ENCODE results near the gene FARSB. TPM values are rescaled to one million over a fixed set of nuclear protein-coding genes. Genes with fewer than 3 reads are reported as not detected.

The FARSB gene
- total and polyA plus RNA-seq, 9 donors, result 14.6 to 26.8 (median 23.7) TPM

DNA sequence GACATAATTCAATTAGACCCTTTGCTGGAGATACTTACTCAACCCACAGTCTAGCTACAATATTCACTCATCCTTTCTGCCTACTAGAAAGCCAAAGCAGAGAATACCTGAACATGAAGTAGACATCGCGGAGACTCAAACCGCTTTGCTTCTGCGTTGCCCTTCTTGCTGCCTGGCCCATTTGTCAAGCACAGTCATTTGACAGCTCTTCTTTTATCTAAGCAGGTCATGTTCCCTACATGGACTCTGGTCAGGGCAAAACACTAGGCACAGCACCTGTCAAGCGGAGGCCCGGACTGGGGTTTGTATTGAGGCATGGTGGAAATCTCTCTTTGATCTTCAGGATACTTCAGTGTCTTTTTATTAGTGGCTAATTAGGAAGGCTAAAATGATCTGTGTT, 89.7 kb downstream of the FARSB start:
- Histone ChIP-seq H3K4me3 (ENCODE audit: low read length) (no peak overlapping the region), H3K27ac (ENCODE audit: low read length) (peak overlapping the region; percentile 39), H3K27me3 (ENCODE audit: control insufficient read depth, insufficient read depth, low read length) (no peaks in the 10 kb centered on the region), H3K4me1 (ENCODE audit: control insufficient read depth, insufficient read depth, low read length) (peaks cover 8% of the 10 kb centered on the region), H3K36me3 (ENCODE audit: control insufficient read depth, insufficient read depth, low read length) (peaks cover 6% of the 10 kb centered on the region), H3K9me3 (replicated peaks; ENCODE audit: control insufficient read depth, low read depth, low read length) (no peaks in the 10 kb centered on the region)
- 88% methylated on average over 4 of the region's 6 CpGs for whole genome bisulfite sequencing (ENCODE audit: insufficient coverage)
- DNase-seq, result peak; percentile 44

DNA sequence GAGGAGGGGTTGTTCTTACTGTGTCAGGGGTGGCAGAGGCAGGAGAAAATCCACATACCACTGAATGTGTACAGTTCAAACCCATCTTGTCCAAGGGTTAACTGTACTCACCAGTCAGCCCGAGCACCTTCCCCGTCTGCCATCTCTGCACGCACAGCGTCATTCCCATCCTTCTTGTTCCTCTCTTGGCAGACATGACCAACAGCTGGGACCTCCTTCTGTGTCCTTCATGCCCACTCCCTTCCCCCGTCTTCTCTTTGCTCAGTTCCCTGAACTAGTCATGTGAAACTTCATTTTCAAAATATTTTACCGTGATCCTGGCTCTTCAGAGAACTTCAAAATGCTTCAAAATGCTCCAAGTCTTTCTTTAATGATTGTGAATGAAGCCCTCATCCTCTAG, 92.0 kb downstream of the FARSB start:
- H3K27ac ChIP-seq (ENCODE audit: low read length), result no peak overlapping the region
- peak; percentile 34 for DNase-seq
- H3K4me1 ChIP-seq (ENCODE audit: control insufficient read depth, insufficient read depth, low read length), result peaks cover 5% of the 10 kb centered on the region
- peaks cover 6% of the 10 kb centered on the region for H3K36me3 ChIP-seq (ENCODE audit: control insufficient read depth, insufficient read depth, low read length)
- H3K27me3 ChIP-seq (ENCODE audit: control insufficient read depth, insufficient read depth, low read length), result no peaks in the 10 kb centered on the region
- no peak overlapping the region for H3K4me3 ChIP-seq (ENCODE audit: low read length)
- no peaks in the 10 kb centered on the region for H3K9me3 ChIP-seq (replicated peaks; ENCODE audit: control insufficient read depth, low read depth, low read length)
- WGBS (ENCODE audit: insufficient coverage), result 67% methylated on average over 5 of the region's 6 CpGs

DNA sequence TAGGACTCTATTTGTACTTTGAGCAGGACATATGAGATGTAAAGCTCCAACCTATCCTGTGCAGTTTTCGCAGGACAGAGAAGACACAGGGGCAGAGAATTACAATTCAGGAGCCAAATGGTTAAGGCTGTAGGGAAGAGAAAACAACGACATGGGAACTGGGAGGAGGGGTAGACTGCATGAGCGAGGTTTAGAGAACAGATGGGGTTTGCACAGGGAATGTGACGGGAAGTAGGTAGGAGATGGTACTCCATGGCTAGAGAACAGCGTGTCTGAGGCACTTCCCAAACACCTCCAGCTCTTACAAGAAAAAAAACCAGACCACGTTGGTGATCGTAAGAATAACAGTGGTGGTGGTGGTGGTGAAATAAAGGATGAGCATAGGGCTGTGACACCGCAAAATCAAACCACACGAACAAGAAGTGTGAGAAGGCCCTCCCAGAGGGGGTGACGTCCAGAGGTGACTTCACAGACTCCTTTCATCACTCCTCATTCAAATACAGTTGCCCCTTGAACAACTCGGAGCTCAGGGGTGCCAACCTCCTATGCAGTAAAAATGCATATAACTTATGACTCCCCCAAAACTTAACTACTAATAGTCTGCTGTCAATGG, 92.7 kb downstream of the FARSB start:
- Histone ChIP-seq H3K9me3 (replicated peaks; ENCODE audit: control insufficient read depth, low read depth, low read length) (no peaks in the 10 kb centered on the region), H3K4me1 (ENCODE audit: control insufficient read depth, insufficient read depth, low read length) (peaks cover 5% of the 10 kb centered on the region), H3K36me3 (ENCODE audit: control insufficient read depth, insufficient read depth, low read length) (peaks cover 6% of the 10 kb centered on the region), H3K4me3 (ENCODE audit: low read length) (no peak overlapping the region), H3K27ac (ENCODE audit: low read length) (no peak overlapping the region), H3K27me3 (ENCODE audit: control insufficient read depth, insufficient read depth, low read length) (no peaks in the 10 kb centered on the region)
- no peak for DNase-seq
- 45% methylated on average over 2 of the region's 11 CpGs for WGBS (ENCODE audit: insufficient coverage)

DNA sequence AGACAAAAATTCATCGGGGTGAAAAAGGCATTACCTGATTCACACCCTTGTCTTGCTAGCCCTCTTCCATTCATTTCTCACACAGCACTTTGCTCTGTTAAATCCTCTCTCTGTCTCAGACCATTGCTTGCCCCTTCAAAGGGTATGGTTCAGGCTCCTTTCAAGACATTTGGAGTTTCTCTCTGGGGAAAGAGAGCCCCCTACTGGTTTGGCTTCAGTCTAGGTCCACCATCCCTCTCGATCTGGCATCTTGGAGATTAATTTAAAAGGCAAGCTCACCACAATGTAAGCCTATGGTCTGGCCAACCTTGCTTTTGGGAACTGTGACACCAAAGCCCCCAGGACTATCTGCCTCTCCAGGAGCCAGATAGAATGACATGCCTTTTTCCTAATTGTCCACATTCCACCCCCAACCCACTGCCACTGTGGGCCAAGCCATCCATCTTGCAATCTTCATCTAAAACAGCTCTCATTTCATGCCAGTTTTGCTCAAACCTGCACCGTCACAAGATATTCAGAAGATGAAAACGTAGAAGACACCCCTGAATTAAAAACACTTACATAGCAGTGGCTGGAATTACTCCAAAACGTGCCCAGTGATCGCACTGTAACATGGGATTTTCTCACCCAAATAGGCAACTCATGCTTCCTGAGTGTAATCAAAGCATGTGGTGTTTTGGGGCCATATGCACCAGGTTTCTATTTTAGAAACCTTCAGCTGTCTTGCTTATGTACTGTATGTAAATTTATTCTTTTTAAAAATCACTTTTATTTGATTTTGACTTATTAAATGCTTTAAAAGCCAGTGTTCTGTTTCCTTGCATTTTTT, 93.9 kb downstream of the FARSB start:
- Histone ChIP-seq H3K4me3 (ENCODE audit: low read length) (no peak overlapping the region), H3K9me3 (replicated peaks; ENCODE audit: control insufficient read depth, low read depth, low read length) (no peaks in the 10 kb centered on the region), H3K36me3 (ENCODE audit: control insufficient read depth, insufficient read depth, low read length) (peaks cover 5% of the 10 kb centered on the region), H3K27ac (ENCODE audit: low read length) (no peak overlapping the region), H3K27me3 (ENCODE audit: control insufficient read depth, insufficient read depth, low read length) (no peaks in the 10 kb centered on the region), H3K4me1 (ENCODE audit: control insufficient read depth, insufficient read depth, low read length) (peaks cover 5% of the 10 kb centered on the region)
- peak; percentile 49 for DNase-seq
- 49% methylated on average over 4 of the region's 6 CpGs for WGBS (ENCODE audit: insufficient coverage)

GRCh38 chr2:222561151-222561550, 94.7 kb downstream of the FARSB start:
- Histone ChIP-seq H3K27ac (ENCODE audit: low read length) (no peak overlapping the region), H3K27me3 (ENCODE audit: control insufficient read depth, insufficient read depth, low read length) (no peaks in the 10 kb centered on the region), H3K9me3 (replicated peaks; ENCODE audit: control insufficient read depth, low read depth, low read length) (no peaks in the 10 kb centered on the region), H3K4me1 (ENCODE audit: control insufficient read depth, insufficient read depth, low read length) (no peaks in the 10 kb centered on the region), H3K36me3 (ENCODE audit: control insufficient read depth, insufficient read depth, low read length) (peaks cover under 1% of the 10 kb centered on the region), H3K4me3 (ENCODE audit: low read length) (no peak overlapping the region)
- 78% methylated on average over 3 of the region's 4 CpGs for WGBS (ENCODE audit: insufficient coverage)
- no peak for DNase-seq

- no peak overlapping the region for H3K4me3 ChIP-seq (ENCODE audit: low read length)
- no peak overlapping the region for H3K27ac ChIP-seq (ENCODE audit: low read length)
- H3K27me3 ChIP-seq (ENCODE audit: control insufficient read depth, insufficient read depth, low read length), result peaks cover 7% of the 10 kb centered on the region
- no peak for DNase-seq
- WGBS (ENCODE audit: insufficient coverage), result 19% methylated on average over 3 of the region's 7 CpGs
- no peaks in the 10 kb centered on the region for H3K4me1 ChIP-seq (ENCODE audit: control insufficient read depth, insufficient read depth, low read length)
- H3K9me3 ChIP-seq (replicated peaks; ENCODE audit: control insufficient read depth, low read depth, low read length), result no peaks in the 10 kb centered on the region
- no peaks in the 10 kb centered on the region for H3K36me3 ChIP-seq (ENCODE audit: control insufficient read depth, insufficient read depth, low read length)
Observed at GRCh38 chr2:222554517-222554916, 101.4 kb downstream of the FARSB start.

DNA sequence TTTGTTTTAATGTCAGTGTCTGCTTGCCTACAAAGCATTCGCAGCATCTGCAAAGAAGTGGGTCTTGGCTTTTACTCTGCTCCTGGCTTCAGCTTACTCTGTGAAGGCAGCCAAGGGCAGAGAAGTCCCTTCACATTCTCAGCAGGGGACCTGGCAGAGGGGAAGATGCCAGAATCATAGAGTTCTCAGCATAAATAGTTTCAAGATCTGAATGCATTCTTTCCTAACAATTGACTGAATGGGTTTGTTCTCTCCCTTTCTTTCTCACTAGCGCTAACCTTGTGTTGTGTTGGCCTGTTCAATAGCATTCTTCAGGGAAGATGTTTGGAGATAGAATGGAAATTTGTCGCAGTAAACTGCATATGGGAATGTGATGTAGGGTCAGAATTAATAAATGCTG, 106.9 kb downstream of the FARSB start:
- DNase-seq, result no peak
- Histone ChIP-seq H3K4me1 (ENCODE audit: control insufficient read depth, insufficient read depth, low read length) (no peaks in the 10 kb centered on the region), H3K9me3 (replicated peaks; ENCODE audit: control insufficient read depth, low read depth, low read length) (no peaks in the 10 kb centered on the region), H3K4me3 (ENCODE audit: low read length) (no peak overlapping the region), H3K27ac (ENCODE audit: low read length) (no peak overlapping the region), H3K36me3 (ENCODE audit: control insufficient read depth, insufficient read depth, low read length) (no peaks in the 10 kb centered on the region), H3K27me3 (ENCODE audit: control insufficient read depth, insufficient read depth, low read length) (peaks cover 3% of the 10 kb centered on the region)
- WGBS (ENCODE audit: insufficient coverage), result 20% methylated on average over 1 of the region's 3 CpGs

- 79% methylated on average over 3 of the region's 5 CpGs for WGBS (ENCODE audit: insufficient coverage)
- no peak overlapping the region for H3K4me3 ChIP-seq (ENCODE audit: low read length)
- H3K36me3 ChIP-seq (ENCODE audit: control insufficient read depth, insufficient read depth, low read length), result no peaks in the 10 kb centered on the region
- no peaks in the 10 kb centered on the region for H3K4me1 ChIP-seq (ENCODE audit: control insufficient read depth, insufficient read depth, low read length)
- H3K27ac ChIP-seq (ENCODE audit: low read length), result no peak overlapping the region
- no peak for DNase-seq
- H3K27me3 ChIP-seq (ENCODE audit: control insufficient read depth, insufficient read depth, low read length), result peaks cover 3% of the 10 kb centered on the region
- H3K9me3 ChIP-seq (replicated peaks; ENCODE audit: control insufficient read depth, low read depth, low read length), result no peaks in the 10 kb centered on the region
Observed at GRCh38 chr2:222547083-222547482, 108.8 kb downstream of the FARSB start.

GRCh38 chr2:222545823-222546795, 109.8 kb downstream of the FARSB start:
- H3K36me3 ChIP-seq (ENCODE audit: control insufficient read depth, insufficient read depth, low read length), result no peaks in the 10 kb centered on the region
- H3K9me3 ChIP-seq (replicated peaks; ENCODE audit: control insufficient read depth, low read depth, low read length), result no peaks in the 10 kb centered on the region
- H3K27me3 ChIP-seq (ENCODE audit: control insufficient read depth, insufficient read depth, low read length), result peaks cover 3% of the 10 kb centered on the region
- 32% methylated on average over 3 of the region's 6 CpGs for WGBS (ENCODE audit: insufficient coverage)
- no peak overlapping the region for H3K4me3 ChIP-seq (ENCODE audit: low read length)
- H3K27ac ChIP-seq (ENCODE audit: low read length), result no peak overlapping the region
- no peaks in the 10 kb centered on the region for H3K4me1 ChIP-seq (ENCODE audit: control insufficient read depth, insufficient read depth, low read length)
- DNase-seq, result peak; percentile 23

DNA sequence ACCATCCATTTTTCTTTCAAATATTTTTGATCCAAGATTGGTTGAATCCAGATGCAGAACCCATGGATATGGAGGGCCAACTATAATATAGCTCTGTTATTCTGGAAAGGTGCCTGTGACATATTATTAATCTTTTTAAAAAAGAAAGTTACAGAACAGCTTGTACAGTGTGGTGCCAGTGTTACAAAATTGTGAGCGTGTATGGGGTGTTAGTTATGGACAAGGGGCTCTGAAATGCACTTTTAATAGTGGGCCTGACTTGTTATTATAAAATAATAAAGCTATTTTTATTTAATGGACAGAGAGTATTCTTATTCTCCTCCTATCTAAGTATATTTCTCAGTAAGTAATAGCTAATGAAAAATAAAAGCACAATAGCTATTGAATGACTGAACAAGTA, 111.2 kb downstream of the FARSB start:
- Histone ChIP-seq H3K27ac (ENCODE audit: low read length) (no peak overlapping the region), H3K36me3 (ENCODE audit: control insufficient read depth, insufficient read depth, low read length) (no peaks in the 10 kb centered on the region), H3K4me3 (ENCODE audit: low read length) (no peak overlapping the region), H3K9me3 (replicated peaks; ENCODE audit: control insufficient read depth, low read depth, low read length) (no peaks in the 10 kb centered on the region), H3K27me3 (ENCODE audit: control insufficient read depth, insufficient read depth, low read length) (no peaks in the 10 kb centered on the region), H3K4me1 (ENCODE audit: control insufficient read depth, insufficient read depth, low read length) (no peaks in the 10 kb centered on the region)
- no CpG with 5 or more reads among the region's 1 CpG for WGBS (ENCODE audit: insufficient coverage)
- DNase-seq, result no peak

All from muscle of leg (tissue), 11 donors.